T-helper 2 cell treated with Interferon-gamma antibody and Interleukin-4, amounts not matched to agents 5 μg/mL and 100 μg/mL, for 36 hours (primary cell): Measurements from ENCODE around the gene MAP1S.

Experiments used
- DNase-seq: peaks from one replicate; pipeline ENCODE4 v3.0.0; 2021; ENCODE audit warnings: low spot score
- H3K27ac Mint-ChIP-seq: one replicate; pipeline ENCODE4 v1.8.0; 2021; ENCODE audit warnings: mild to moderate bottlenecking, mixed read lengths
- H3K27me3 Mint-ChIP-seq: one replicate; pipeline ENCODE4 v1.8.0; 2021; ENCODE audit warnings: low read depth, mixed read lengths
- H3K36me3 Mint-ChIP-seq: one replicate; pipeline ENCODE4 v1.8.0; 2021; ENCODE audit warnings: low read depth, mixed read lengths
- H3K4me1 Mint-ChIP-seq: one replicate; pipeline ENCODE4 v1.8.0; 2021; ENCODE audit warnings: low read depth, mixed read lengths
- H3K4me3 Mint-ChIP-seq: one replicate; pipeline ENCODE4 v1.8.0; 2022; ENCODE audit warnings: mild to moderate bottlenecking, moderate library complexity, mixed read lengths
- H3K9me3 Mint-ChIP-seq: one replicate; pipeline ENCODE4 v1.8.0; 2021; ENCODE audit warnings: mixed read lengths

MAP1S gene

DNA sequence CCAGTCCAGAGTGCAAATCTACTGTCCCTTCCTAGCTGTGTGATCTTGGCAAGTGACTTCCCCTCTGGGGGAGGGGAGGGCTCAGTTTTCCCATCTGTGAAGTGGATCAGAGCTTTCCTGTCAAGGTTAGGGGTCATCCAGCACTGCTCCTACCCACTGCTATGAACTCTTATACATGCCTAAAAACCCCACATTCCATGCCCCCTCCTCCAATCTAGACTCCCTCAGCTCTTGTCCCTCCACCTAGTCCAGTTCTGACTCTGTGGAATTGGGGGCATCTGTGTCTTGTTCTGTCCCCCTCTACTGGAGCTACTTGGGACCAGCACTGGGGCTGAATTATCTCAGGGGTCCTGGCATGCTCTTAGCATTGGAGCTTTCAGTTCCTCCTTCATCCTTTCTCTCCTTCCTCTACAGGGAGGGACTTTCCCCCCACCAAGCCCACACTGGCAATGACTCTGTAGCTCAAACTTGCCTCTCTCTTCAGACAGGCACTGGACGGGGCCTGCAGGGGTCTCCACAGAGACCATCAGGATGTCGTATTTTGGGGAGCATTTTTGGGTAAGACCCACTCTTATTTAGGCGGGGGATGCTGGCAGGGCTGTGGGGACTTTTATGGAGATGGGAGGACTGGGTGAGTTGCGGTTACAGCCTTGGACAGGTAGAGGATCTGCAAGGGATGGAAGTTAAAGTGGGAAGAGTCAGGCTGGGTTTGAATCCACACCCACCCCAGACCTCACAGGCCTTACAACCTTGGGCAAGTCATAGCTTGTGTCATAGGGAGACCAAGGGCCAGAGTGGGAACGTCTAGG, 35.6 kb downstream of the MAP1S start:
- peak overlapping the region; percentile 75 for H3K27ac Mint-ChIP-seq
- no peak for DNase-seq
- H3K4me1 Mint-ChIP-seq = peaks cover 34% of the 10 kb centered on the region
- H3K4me3 Mint-ChIP-seq = no peak overlapping the region
- H3K27me3 Mint-ChIP-seq = no peaks in the 10 kb centered on the region
- peaks cover 50% of the 10 kb centered on the region for H3K36me3 Mint-ChIP-seq
- H3K9me3 Mint-ChIP-seq = no peaks in the 10 kb centered on the region

DNA sequence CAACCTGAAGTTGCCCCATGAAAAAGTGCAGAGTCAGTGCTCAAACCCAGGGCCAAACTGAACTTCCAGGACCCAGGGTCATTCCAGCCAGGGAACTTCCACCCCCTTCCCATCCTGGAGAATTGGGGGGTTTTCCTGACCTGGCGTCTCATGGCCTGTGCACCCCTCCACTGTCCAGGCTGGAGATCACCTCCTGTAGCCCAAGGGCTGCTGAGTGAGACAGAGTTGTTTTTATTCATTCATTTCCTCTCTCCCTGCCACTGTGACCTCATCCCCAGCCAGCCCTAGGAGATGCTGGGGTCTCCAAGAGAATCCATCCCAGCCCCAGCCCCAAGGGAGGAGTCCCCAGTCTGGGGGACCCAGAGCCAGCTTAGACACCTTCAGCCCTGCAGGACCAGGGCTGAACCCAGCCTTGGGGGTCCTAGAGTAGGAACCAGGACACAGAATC, 36.2 kb downstream of the MAP1S start:
- DNase-seq = no peak
- peaks cover 56% of the 10 kb centered on the region for H3K36me3 Mint-ChIP-seq
- H3K4me3 Mint-ChIP-seq = no peak overlapping the region
- H3K9me3 Mint-ChIP-seq = no peaks in the 10 kb centered on the region
- H3K27me3 Mint-ChIP-seq = no peaks in the 10 kb centered on the region
- peak overlapping the region; percentile 49 for H3K27ac Mint-ChIP-seq
- H3K4me1 Mint-ChIP-seq = peaks cover 30% of the 10 kb centered on the region

DNA sequence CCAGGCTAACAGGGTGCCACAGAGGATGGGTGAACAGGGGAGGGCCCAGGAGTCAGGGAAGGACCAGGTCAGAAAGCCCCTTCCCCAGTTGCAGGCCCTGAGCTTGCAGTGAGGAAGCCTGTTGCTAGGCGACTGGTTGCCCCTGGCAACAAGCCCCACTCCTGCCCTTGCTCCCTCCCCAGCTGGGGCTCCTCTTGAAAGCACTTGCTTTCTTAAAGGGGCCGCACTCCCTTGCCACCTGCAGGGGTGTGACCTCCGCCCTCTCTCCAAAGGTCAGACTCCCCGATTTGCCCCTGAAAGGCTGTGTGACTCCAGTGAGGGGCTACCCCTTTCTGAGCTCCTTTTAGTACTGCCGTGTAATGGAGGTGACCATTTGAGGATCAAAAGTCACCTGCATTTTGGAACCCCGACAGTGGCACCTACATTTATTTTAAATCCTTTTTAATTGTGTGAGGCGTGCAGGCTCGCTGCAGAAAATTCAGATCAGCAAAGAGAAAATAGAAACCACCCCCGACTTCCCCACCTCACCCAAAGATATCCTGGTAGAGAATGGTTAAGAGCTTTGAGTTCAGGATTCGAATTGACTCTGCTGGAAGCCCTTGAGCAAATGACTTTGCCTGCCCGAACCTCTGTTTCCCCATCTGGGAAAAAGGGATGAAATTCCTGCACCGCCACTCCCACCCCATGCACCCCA, 36.8 kb downstream of the MAP1S start:
- DNase-seq = no peak
- Mint-ChIP-seq H3K27ac (peak overlapping the region; percentile 49), H3K4me1 (peaks cover 30% of the 10 kb centered on the region), H3K36me3 (peaks cover 60% of the 10 kb centered on the region), H3K27me3 (no peaks in the 10 kb centered on the region), H3K4me3 (no peak overlapping the region), H3K9me3 (no peaks in the 10 kb centered on the region)

GRCh38 chr19:17757125-17757524, 37.8 kb downstream of the MAP1S start:
- H3K27ac Mint-ChIP-seq = no peak overlapping the region
- no peak for DNase-seq
- H3K9me3 Mint-ChIP-seq = no peaks in the 10 kb centered on the region
- H3K4me1 Mint-ChIP-seq = peaks cover 25% of the 10 kb centered on the region
- no peak overlapping the region for H3K4me3 Mint-ChIP-seq
- H3K27me3 Mint-ChIP-seq = no peaks in the 10 kb centered on the region
- H3K36me3 Mint-ChIP-seq = peaks cover 56% of the 10 kb centered on the region

GRCh38 chr19:17758515-17758914, 39.2 kb downstream of the MAP1S start:
- no peak for DNase-seq
- Mint-ChIP-seq H3K36me3 (peaks cover 64% of the 10 kb centered on the region), H3K9me3 (no peaks in the 10 kb centered on the region), H3K27me3 (no peaks in the 10 kb centered on the region), H3K4me1 (peaks cover 23% of the 10 kb centered on the region), H3K4me3 (no peak overlapping the region), H3K27ac (peak overlapping the region; percentile 48)

- H3K4me1 Mint-ChIP-seq = peaks cover 11% of the 10 kb centered on the region
- DNase-seq = no peak
- peaks cover 61% of the 10 kb centered on the region for H3K36me3 Mint-ChIP-seq
- no peak overlapping the region for H3K4me3 Mint-ChIP-seq
- H3K27me3 Mint-ChIP-seq = no peaks in the 10 kb centered on the region
- no peak overlapping the region for H3K27ac Mint-ChIP-seq
- no peaks in the 10 kb centered on the region for H3K9me3 Mint-ChIP-seq
Observed at GRCh38 chr19:17761148-17761547, 41.9 kb downstream of the MAP1S start.

GRCh38 chr19:17762505-17763229, 43.4 kb downstream of the MAP1S start:
- no peak for DNase-seq
- peaks cover 56% of the 10 kb centered on the region for H3K36me3 Mint-ChIP-seq
- peaks cover 10% of the 10 kb centered on the region for H3K4me1 Mint-ChIP-seq
- H3K9me3 Mint-ChIP-seq = no peaks in the 10 kb centered on the region
- no peaks in the 10 kb centered on the region for H3K27me3 Mint-ChIP-seq
- H3K4me3 Mint-ChIP-seq = no peak overlapping the region
- no peak overlapping the region for H3K27ac Mint-ChIP-seq

DNA sequence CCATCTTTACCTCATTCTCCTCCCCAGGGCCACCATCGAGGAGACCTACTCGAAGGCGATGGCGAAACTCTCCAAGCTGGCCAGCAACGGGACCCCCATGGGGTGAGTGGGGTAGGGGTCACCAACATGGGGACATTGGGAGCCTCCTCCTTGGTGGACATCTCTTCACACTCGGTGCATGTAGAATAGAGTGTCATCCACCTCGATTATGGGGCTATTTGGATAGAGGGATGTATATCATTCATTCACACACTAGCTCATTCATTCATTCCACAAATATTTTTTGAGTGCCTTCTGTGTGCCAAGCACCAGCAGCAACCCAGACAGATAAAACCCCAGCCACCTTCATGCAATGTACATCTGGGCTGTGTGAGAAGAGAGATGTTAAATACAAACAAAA, 45.1 kb downstream of the MAP1S start:
- DNase-seq = no peak
- H3K27ac Mint-ChIP-seq = no peak overlapping the region
- peaks cover 53% of the 10 kb centered on the region for H3K36me3 Mint-ChIP-seq
- no peaks in the 10 kb centered on the region for H3K27me3 Mint-ChIP-seq
- peaks cover 7% of the 10 kb centered on the region for H3K4me1 Mint-ChIP-seq
- H3K9me3 Mint-ChIP-seq = no peaks in the 10 kb centered on the region
- no peak overlapping the region for H3K4me3 Mint-ChIP-seq

DNA sequence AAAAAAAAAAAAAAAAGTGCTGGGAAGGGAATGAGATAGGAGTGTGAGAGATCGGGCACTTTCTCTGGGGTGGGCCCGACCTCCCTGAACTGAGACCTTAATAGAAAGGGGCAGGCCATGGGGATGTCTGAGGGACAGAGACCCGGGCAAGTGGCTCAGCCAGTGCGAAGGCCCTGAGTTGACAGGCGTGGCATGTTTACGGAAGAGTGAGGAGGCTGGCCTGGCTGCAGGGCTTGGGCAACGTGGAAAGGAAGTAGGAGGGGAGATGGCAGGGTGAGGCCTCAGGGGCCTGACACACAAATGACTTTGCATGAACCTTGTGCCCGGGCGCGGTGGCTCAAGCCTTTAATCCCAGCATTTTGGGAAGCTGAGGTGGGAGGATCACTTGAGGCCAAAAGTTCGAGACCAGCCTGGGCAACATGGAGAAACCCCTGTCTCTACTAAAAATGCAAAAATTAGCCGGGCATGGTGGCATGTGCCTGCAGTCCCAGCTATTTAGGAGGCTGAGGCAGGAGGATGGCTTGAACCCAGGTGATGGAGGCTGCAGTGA, 45.9 kb downstream of the MAP1S start:
- Mint-ChIP-seq H3K27me3 (no peaks in the 10 kb centered on the region), H3K4me3 (no peak overlapping the region), H3K9me3 (no peaks in the 10 kb centered on the region), H3K27ac (peak overlapping the region; percentile 61), H3K36me3 (peaks cover 53% of the 10 kb centered on the region), H3K4me1 (peaks cover 5% of the 10 kb centered on the region)
- DNase-seq = no peak

DNA sequence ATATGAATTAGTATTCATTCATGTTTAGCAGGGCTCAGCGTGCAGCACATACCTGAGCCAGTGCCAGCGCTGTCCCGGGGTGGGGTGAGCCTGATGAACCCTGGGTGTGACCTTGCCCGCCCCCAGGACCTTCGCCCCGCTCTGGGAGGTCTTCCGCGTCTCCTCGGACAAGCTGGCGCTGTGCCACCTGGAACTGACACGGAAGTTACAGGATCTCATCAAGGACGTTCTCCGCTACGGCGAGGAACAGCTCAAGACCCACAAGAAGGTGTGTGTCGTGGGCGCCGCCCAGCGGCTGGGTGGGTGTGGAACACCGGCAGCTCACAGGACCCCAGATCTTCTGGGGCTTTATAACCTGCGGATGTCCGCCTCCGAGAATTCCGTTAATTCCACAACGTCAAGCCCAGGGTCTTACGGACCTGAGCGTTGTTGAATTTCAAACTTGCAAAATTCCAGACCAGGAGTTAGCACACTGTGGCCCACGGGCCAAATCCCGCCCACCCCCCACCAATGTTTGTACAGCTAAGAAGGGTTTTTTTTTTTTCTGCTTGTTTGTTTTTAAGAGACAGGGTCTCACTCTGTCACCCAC, 47.4 kb downstream of the MAP1S start:
- H3K27ac Mint-ChIP-seq = peak overlapping the region; percentile 26
- H3K9me3 Mint-ChIP-seq = no peaks in the 10 kb centered on the region
- no peaks in the 10 kb centered on the region for H3K27me3 Mint-ChIP-seq
- no peak for DNase-seq
- no peak overlapping the region for H3K4me3 Mint-ChIP-seq
- H3K36me3 Mint-ChIP-seq = peaks cover 50% of the 10 kb centered on the region
- H3K4me1 Mint-ChIP-seq = peaks cover 5% of the 10 kb centered on the region

GRCh38 chr19:17767559-17767958, 48.3 kb downstream of the MAP1S start:
- H3K9me3 Mint-ChIP-seq = no peaks in the 10 kb centered on the region
- DNase-seq = no peak
- H3K4me1 Mint-ChIP-seq = peaks cover 3% of the 10 kb centered on the region
- H3K27ac Mint-ChIP-seq = no peak overlapping the region
- H3K27me3 Mint-ChIP-seq = no peaks in the 10 kb centered on the region
- H3K36me3 Mint-ChIP-seq = peaks cover 53% of the 10 kb centered on the region
- no peak overlapping the region for H3K4me3 Mint-ChIP-seq

DNA sequence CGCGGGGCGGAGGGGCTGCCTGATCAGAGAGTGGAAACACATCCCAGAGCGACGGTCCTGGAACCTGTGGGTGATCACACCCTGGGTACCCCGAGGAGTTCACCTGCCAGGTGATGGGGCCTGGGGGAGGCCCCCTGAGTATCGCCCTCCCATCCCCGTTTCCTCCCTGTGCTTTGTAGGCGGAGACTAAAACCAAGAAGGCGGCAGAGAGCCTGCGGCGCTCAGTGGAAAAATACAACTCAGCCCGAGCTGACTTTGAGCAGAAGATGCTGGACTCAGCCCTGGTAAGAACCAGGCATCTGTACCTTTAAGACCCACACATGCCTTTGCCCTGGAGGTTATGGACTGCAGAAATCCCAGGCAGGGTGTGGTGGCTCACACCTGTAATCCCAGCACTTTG, 51.3 kb downstream of the MAP1S start:
- Mint-ChIP-seq H3K36me3 (peaks cover 50% of the 10 kb centered on the region), H3K4me1 (peaks cover 3% of the 10 kb centered on the region), H3K4me3 (no peak overlapping the region), H3K27me3 (no peaks in the 10 kb centered on the region), H3K27ac (no peak overlapping the region), H3K9me3 (no peaks in the 10 kb centered on the region)
- no peak for DNase-seq

DNA sequence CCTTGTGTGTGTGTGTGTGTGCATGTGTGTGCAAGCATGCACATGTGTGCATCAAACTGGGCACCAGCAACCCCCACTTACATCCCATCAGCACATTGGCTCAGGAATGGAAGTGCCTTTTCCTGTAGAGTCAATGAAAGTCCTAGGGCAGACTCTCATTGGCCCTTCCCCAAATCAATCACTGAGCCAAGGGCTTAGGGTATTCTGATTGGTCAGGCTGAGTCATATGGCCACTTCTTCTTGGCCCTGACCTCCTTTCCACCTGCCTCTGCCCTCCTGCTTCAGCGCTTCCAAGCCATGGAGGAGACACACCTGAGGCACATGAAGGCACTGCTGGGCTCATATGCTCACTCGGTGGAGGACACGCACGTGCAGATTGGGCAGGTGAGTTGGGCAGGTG, 52.9 kb downstream of the MAP1S start:
- Mint-ChIP-seq H3K27me3 (no peaks in the 10 kb centered on the region), H3K4me3 (no peak overlapping the region), H3K36me3 (peaks cover 46% of the 10 kb centered on the region), H3K9me3 (no peaks in the 10 kb centered on the region), H3K27ac (no peak overlapping the region), H3K4me1 (peaks cover 5% of the 10 kb centered on the region)
- no peak for DNase-seq
